ENCODE data around the gene MRPL12. TPM values are rescaled to one million over a fixed set of nuclear protein-coding genes. Genes with fewer than 3 reads are reported as not detected.

The MRPL12 gene
- total RNA-seq, 1 experiment from 2014 or later, result 143 TPM

DNA sequence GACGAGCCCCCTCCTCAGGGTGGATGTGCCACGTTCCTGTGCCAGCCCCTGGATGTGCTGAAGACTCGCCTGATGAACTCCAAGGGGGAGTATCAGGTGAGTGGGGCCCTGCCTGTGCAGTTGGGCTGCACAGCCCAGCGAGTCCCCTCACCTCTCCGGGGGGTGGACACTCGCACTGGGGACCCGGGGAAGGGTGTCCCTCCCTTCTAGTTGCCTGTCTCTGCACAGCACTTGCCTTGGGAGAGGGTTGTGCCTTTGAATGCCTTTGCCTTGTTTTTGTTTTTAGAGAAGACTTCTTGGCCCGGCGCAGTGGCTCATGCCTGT lies 14.6 kb downstream of the MRPL12 start:
- no peaks in the 10 kb centered on the region for H3K27me3 Mint-ChIP-seq (ENCODE audit: insufficient read depth, unreplicated experiment)
- BruUV-seq (replicated peaks), result no TSS peak
- H3K4me3 Mint-ChIP-seq (ENCODE audit: unreplicated experiment), result no peak overlapping the region
- TF ChIP-seq, protein P1, sequence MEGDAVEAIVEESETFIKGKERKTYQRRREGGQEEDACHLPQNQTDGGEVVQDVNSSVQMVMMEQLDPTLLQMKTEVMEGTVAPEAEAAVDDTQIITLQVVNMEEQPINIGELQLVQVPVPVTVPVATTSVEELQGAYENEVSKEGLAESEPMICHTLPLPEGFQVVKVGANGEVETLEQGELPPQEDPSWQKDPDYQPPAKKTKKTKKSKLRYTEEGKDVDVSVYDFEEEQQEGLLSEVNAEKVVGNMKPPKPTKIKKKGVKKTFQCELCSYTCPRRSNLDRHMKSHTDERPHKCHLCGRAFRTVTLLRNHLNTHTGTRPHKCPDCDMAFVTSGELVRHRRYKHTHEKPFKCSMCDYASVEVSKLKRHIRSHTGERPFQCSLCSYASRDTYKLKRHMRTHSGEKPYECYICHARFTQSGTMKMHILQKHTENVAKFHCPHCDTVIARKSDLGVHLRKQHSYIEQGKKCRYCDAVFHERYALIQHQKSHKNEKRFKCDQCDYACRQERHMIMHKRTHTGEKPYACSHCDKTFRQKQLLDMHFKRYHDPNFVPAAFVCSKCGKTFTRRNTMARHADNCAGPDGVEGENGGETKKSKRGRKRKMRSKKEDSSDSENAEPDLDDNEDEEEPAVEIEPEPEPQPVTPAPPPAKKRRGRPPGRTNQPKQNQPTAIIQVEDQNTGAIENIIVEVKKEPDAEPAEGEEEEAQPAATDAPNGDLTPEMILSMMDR (IDR thresholded peaks at IDR 0.05; ENCODE audit: unreplicated experiment), result no peak
- intact Hi-C loops (cut with micrococcal nuclease), result no loop called here
- no peaks in the 10 kb centered on the region for H3K9me3 Mint-ChIP-seq (ENCODE audit: unreplicated experiment)
- H3K4me1 Mint-ChIP-seq (ENCODE audit: insufficient read depth, unreplicated experiment), result peaks cover 6% of the 10 kb centered on the region
- H3K36me3 Mint-ChIP-seq (ENCODE audit: insufficient read depth, unreplicated experiment), result peaks cover 25% of the 10 kb centered on the region
- H3K27ac Mint-ChIP-seq (ENCODE audit: low read depth, unreplicated experiment), result no peak overlapping the region
- DNase-seq (ENCODE audit: unreplicated experiment), result no peak
- POLR2A ChIA-PET, result no interaction called here
- CTCF ChIA-PET, result no interaction called here

DNA sequence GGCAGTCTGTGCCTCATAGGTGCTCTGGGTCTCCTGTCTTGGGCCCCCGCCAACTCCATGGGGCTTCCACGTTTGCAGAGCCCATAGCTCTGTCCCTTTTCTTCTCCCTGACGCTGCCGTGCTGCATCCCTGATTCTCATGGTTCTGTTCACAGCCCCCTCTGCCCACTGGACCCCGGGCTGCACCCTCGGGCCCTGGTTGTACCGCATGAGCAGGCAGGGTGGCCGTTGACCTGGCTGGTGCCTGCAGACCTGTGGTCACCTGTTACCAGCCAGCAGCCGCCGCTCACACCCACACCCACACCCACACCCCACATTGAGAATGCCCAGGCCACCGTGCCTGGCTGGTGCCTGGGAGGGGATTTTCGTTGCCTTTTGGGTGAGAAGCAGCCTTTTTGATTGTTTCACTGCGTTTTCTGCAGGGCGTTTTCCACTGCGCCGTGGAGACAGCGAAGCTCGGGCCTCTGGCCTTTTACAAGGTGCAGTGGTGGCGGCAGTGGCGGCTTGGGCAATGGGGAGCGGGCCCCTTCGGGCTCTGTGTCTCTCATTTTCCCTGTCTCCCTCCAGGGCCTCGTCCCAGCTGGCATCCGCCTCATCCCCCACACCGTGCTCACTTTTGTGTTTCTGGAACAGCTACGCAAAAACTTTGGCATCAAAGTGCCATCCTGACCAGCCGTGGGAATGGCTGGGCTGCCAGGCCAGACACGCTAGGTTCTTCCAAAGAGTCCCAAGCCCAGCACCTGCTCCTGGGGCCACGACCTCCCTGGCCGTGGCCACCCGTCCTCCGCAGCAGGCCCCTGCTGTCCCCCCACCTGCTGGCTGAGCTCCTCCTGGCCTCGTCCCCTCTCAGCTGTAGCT lies 16.5 kb downstream of the MRPL12 start:
- DNase-seq (ENCODE audit: unreplicated experiment), result no peak
- BruUV-seq (replicated peaks), result no TSS peak
- POLR2A ChIA-PET, result interaction anchor here (1.6 kb wide), 1 partner anchor 16 kb away, joined by 5 read pairs; the partner anchor contains the start of gene MRPL12
- no peak overlapping the region for H3K27ac Mint-ChIP-seq (ENCODE audit: low read depth, unreplicated experiment)
- no peaks in the 10 kb centered on the region for H3K9me3 Mint-ChIP-seq (ENCODE audit: unreplicated experiment)
- H3K36me3 Mint-ChIP-seq (ENCODE audit: insufficient read depth, unreplicated experiment), result peaks cover 20% of the 10 kb centered on the region
- no peak overlapping the region for H3K4me3 Mint-ChIP-seq (ENCODE audit: unreplicated experiment)
- intact Hi-C loops (cut with micrococcal nuclease), result no loop called here
- no peaks in the 10 kb centered on the region for H3K27me3 Mint-ChIP-seq (ENCODE audit: insufficient read depth, unreplicated experiment)
- H3K4me1 Mint-ChIP-seq (ENCODE audit: insufficient read depth, unreplicated experiment), result peaks cover 21% of the 10 kb centered on the region
- TF ChIP-seq, protein P1 (IDR thresholded peaks at IDR 0.05; ENCODE audit: unreplicated experiment), result no peak
- CTCF ChIA-PET, result interaction anchor here (0.5 to 0.7 kb wide), 2 partner anchors 14 to 17 kb away, joined by 3 read pairs; partner anchors contain the start of gene MRPL12

DNA sequence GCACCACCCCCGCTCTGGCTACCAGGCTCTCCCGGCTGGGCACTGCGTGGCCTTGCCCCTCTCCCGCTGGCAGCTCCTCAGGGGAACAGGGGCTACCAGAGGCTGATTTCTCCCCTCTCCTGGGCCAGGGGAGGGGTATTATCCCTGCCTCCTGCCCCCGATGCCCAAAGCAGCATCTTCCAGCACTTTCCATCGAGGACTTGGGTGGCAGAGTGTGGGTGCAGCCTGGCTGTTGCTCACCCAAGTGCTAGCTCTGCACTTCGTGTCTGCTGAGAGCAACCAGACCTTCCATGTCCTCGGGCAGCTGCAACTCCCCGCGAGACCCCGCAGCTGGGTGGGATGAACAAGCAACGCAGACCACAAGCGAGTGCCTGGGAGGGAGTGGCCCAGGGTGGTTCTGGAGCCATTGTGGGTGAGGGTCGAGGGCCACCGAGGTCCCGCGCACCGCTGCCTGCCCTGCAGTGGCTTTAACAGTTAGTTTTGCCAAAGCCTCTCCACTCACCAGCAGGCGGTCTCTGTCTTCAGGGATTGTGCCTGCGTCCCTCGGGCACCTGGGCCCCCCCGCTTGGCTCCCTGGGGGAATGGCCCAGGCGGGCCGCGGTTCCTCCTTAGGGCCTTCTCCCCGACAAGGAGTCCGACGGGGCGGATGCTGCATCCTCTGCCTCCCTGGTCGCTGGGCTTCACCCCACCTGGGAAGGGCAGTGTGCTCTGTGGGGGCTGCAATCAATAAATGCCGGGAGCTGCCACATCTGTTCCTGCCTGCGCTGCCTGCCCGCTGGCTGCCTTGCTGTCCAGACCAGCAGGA lies 17.3 kb downstream of the MRPL12 start:
- peaks cover 21% of the 10 kb centered on the region for H3K4me1 Mint-ChIP-seq (ENCODE audit: insufficient read depth, unreplicated experiment)
- peaks cover 14% of the 10 kb centered on the region for H3K36me3 Mint-ChIP-seq (ENCODE audit: insufficient read depth, unreplicated experiment)
- no peak overlapping the region for H3K4me3 Mint-ChIP-seq (ENCODE audit: unreplicated experiment)
- CTCF ChIA-PET, result interaction anchor here (0.6 to 1.0 kb wide), 2 partner anchors 9 to 121 kb away, joined by 3 read pairs; no protein-coding TSS in a partner anchor
- no peak for DNase-seq (ENCODE audit: unreplicated experiment)
- POLR2A ChIA-PET, result interaction anchor here (1.6 to 1.8 kb wide), 2 partner anchors 17 to 37 kb away, joined by 5 to 9 read pairs; partner anchors contain the start of genes ARL16, HGS and MRPL12
- no TSS peak for BruUV-seq (replicated peaks)
- intact Hi-C loops (cut with micrococcal nuclease), result no loop called here
- H3K9me3 Mint-ChIP-seq (ENCODE audit: unreplicated experiment), result no peaks in the 10 kb centered on the region
- TF ChIP-seq, protein P1 (IDR thresholded peaks at IDR 0.05; ENCODE audit: unreplicated experiment), result no peak
- no peak overlapping the region for H3K27ac Mint-ChIP-seq (ENCODE audit: low read depth, unreplicated experiment)
- no peaks in the 10 kb centered on the region for H3K27me3 Mint-ChIP-seq (ENCODE audit: insufficient read depth, unreplicated experiment)

Data from MCF 10A (cell line).